IMR-90 (cell line): ENCODE data around the gene RNU6-1.

Experiments used
- BHLHE40 ChIP-seq: fragments of 150-350 bp; IDR thresholded peaks from 2 replicates; pipeline ENCODE4 v1.6.1; 2016; ENCODE audit warnings: mild to moderate bottlenecking, low read depth, low read length
- CEBPB ChIP-seq: IDR thresholded peaks from 2 replicates; pipeline ENCODE4 v1.6.1; 2012; ENCODE audit warnings: low read depth, low read length, improper control_type of control experiment
- CHD1 ChIP-seq: IDR thresholded peaks from 2 replicates; pipeline ENCODE4 v1.6.1; 2012; ENCODE audit warnings: low read depth, low read length, improper control_type of control experiment
- MAFK ChIP-seq: IDR thresholded peaks from 2 replicates; pipeline ENCODE4 v1.6.1; 2012; ENCODE audit warnings: low read depth, low read length, improper control_type of control experiment
- MXI1 ChIP-seq: IDR thresholded peaks from 2 replicates; pipeline ENCODE4 v1.6.1; 2012; ENCODE audit warnings: low read depth, mild to moderate bottlenecking, low read length, moderate library complexity, borderline replicate concordance
- POLR2A ChIP-seq: IDR thresholded peaks from 2 replicates; pipeline ENCODE4 v1.6.1; 2012; ENCODE audit warnings: mild to moderate bottlenecking, low read depth, low read length
- RAD21 ChIP-seq: IDR thresholded peaks from 2 replicates; pipeline ENCODE4 v1.6.1; 2012; ENCODE audit warnings: low read length, improper control_type of control experiment
- RCOR1 ChIP-seq: IDR thresholded peaks from 2 replicates; pipeline ENCODE4 v1.6.1; 2012; ENCODE audit warnings: mild to moderate bottlenecking, low read length, improper control_type of control experiment; ENCODE audit not compliant: insufficient replicate concordance
- RFX5 ChIP-seq: IDR thresholded peaks from 2 replicates; pipeline ENCODE4 v1.8.0; 2012; ENCODE audit warnings: low read depth, mild to moderate bottlenecking, low read length, moderate library complexity
- SMC3 ChIP-seq: fragments of 150-350 bp; IDR thresholded peaks from 2 replicates; pipeline ENCODE4 v1.6.1; 2016; ENCODE audit warnings: low read depth, mild to moderate bottlenecking, antibody characterized with exemption, low read length, moderate library complexity
- USF2 ChIP-seq: fragments of 150-350 bp; IDR thresholded peaks from 2 replicates; pipeline ENCODE4 v1.6.1; 2017; ENCODE audit warnings: mild to moderate bottlenecking, antibody characterized with exemption, low read length, low read depth
- TF ChIP-seq, protein P1 (sequence below): conservative IDR thresholded peaks from 2 replicates; pipeline ENCODE4 v1.5.1; 2012; ENCODE audit warnings: mild to moderate bottlenecking, low read depth, low read length, improper control_type of control experiment
- TF ChIP-seq, protein P2 (sequence below): fragments of 150-350 bp; IDR thresholded peaks from 2 replicates; pipeline ENCODE4 v1.6.1; 2016; ENCODE audit warnings: low read depth, mild to moderate bottlenecking, low read length, moderate library complexity, borderline replicate concordance

DNA sequence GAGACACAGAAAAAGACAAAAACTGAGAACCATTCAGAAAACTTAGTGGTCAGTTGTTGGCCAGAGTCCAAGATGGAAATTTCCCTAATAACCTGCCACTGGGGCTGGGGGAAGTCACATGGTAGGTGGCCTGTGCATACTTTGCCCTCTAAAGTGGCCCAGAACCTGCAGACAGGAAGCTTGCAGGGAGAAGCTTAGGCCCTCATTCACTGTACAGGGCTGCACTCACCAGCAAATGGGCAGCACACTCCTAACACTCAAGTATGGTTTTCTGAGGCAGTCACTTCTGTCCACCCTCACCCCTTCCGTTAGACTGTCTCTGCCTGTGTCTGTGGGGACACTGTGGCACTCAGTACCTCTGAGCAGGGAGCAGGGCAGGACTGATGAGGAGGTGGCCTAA is 14.5 kb upstream of the RNU6-1 start:
- TF ChIP-seq, protein P1, sequence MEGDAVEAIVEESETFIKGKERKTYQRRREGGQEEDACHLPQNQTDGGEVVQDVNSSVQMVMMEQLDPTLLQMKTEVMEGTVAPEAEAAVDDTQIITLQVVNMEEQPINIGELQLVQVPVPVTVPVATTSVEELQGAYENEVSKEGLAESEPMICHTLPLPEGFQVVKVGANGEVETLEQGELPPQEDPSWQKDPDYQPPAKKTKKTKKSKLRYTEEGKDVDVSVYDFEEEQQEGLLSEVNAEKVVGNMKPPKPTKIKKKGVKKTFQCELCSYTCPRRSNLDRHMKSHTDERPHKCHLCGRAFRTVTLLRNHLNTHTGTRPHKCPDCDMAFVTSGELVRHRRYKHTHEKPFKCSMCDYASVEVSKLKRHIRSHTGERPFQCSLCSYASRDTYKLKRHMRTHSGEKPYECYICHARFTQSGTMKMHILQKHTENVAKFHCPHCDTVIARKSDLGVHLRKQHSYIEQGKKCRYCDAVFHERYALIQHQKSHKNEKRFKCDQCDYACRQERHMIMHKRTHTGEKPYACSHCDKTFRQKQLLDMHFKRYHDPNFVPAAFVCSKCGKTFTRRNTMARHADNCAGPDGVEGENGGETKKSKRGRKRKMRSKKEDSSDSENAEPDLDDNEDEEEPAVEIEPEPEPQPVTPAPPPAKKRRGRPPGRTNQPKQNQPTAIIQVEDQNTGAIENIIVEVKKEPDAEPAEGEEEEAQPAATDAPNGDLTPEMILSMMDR = no peak
- TF ChIP-seq CHD1 = no peak
- no peak for TF ChIP-seq MXI1
- TF ChIP-seq POLR2A = no peak
- TF ChIP-seq, protein P2, sequence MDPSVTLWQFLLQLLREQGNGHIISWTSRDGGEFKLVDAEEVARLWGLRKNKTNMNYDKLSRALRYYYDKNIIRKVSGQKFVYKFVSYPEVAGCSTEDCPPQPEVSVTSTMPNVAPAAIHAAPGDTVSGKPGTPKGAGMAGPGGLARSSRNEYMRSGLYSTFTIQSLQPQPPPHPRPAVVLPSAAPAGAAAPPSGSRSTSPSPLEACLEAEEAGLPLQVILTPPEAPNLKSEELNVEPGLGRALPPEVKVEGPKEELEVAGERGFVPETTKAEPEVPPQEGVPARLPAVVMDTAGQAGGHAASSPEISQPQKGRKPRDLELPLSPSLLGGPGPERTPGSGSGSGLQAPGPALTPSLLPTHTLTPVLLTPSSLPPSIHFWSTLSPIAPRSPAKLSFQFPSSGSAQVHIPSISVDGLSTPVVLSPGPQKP = no peak
- no peak for TF ChIP-seq BHLHE40
- no peak for TF ChIP-seq RFX5
- TF ChIP-seq RAD21 = no peak
- TF ChIP-seq USF2 = no peak
- TF ChIP-seq MAFK = no peak
- no peak for TF ChIP-seq SMC3
- no peak for TF ChIP-seq RCOR1
- no peak for TF ChIP-seq CEBPB
